K562 (cell line): ENCODE data around the gene NCOA3. TPM values are rescaled to one million over a fixed set of nuclear protein-coding genes. Genes with fewer than 3 reads are reported as not detected.

Experiments used
- ATAC-seq: fragments of 200-7000 bp; cut with Tn5 transposase; 3 replicates; pipeline ENCODE4 v1.9.1; 2020; ENCODE audit warnings: moderate library complexity
- BruUV-seq: library from RNA; stranded (reverse); fragments of 400-500 nt; replicated peaks from 2 replicates; lab custom pipeline; 2021; lab: Mats Ljungman, UMichigan
- CTCF ChIA-PET: fragments of 300-600 bp; formaldehyde crosslinking; extraction: SDS; loops from one replicate; lab custom pipeline; 2021; ENCODE audit warnings: low intra/inter-chr PET ratio; lab: Yijun Ruan, JAX
- POLR2A ChIA-PET: fragments of 300-600, 350-650 bp; sonication (Branson Sonifier 250); formaldehyde crosslinking; extraction: SDS; loops from one replicate; lab custom pipeline; 2021; ENCODE audit warnings: antibody characterized with exemption, inconsistent platforms; lab: Yijun Ruan, JAX
- DNase-seq, 4 experiments: peaks; one replicate each; pipeline versions ENCODE4 v3.0.0 to v3.0.0-alpha.2; 2011 to 2018; ENCODE audit warnings: low spot score in 3 of 4, mixed read lengths in 3 of 4; ENCODE audit errors: extremely low read depth in 1 of 4
- FAIRE-seq: peaks from 2 replicates; lab custom pipeline; 2011; peaks lifted over from hg19 to GRCh38; lab: Jason Lieb, UNC
- H2AFZ ChIP-seq: 2 replicates; pipeline ENCODE4 v1.6.0; 2011; ENCODE audit warnings: low read depth, low read length, control low read depth, inconsistent platforms
- H3K27ac ChIP-seq: fragments of 200-600 bp; 3 replicates; pipeline ENCODE4 v1.8.0; 2011; ENCODE audit warnings: low read depth, mild to moderate bottlenecking, control low read depth, inconsistent platforms, low read length, moderate library complexity, mixed read lengths; ENCODE audit errors: extremely low read depth
- H3K27me3 ChIP-seq, 2 experiments: fragments of 300-600 bp in 1 of 2; 2 replicates in 1 of 2; 3 replicates in 1 of 2; pipeline versions ENCODE4 v1.6.0 to v1.8.0; 2011; ENCODE audit warnings: inconsistent platforms in 2 of 2, low read length in 2 of 2, mild to moderate bottlenecking in 1 of 2, mixed read lengths in 1 of 2, moderate library complexity in 1 of 2; ENCODE audit not compliant: control insufficient read depth in 2 of 2, insufficient read depth in 2 of 2
- H3K36me3 ChIP-seq: fragments of 300-600 bp; 3 replicates; pipeline ENCODE4 v1.8.0; 2011; ENCODE audit warnings: mild to moderate bottlenecking, low read length, inconsistent platforms; ENCODE audit not compliant: control insufficient read depth, insufficient read depth
- H3K4me1 ChIP-seq, 2 experiments: fragments of 200-600 bp in 1 of 2; replicated peaks in 1 of 2; 2 replicates in 1 of 2; 3 replicates in 1 of 2; pipeline versions ENCODE4 v1.5.1 to v1.8.0; 2011; ENCODE audit warnings: inconsistent platforms in 2 of 2, low read length in 2 of 2, mild to moderate bottlenecking in 1 of 2, mixed read lengths in 1 of 2, moderate library complexity in 1 of 2; ENCODE audit not compliant: control insufficient read depth in 2 of 2, insufficient read depth in 2 of 2
- H3K4me2 ChIP-seq: 2 replicates; pipeline ENCODE4 v1.6.1; 2011; ENCODE audit warnings: low read length, control low read depth, inconsistent platforms, mixed read lengths; ENCODE audit not compliant: insufficient read depth
- H3K4me3 ChIP-seq: fragments of 200-600 bp; sonication (generic), shearing (Covaris generic); 2 replicates; pipeline ENCODE4 v1.5.1; 2016; ENCODE audit warnings: control low read depth, inconsistent platforms
- H3K79me2 ChIP-seq: fragments of 200-600 bp; 3 replicates; pipeline ENCODE4 v1.8.0; 2011; ENCODE audit warnings: low read length, inconsistent platforms; ENCODE audit not compliant: control insufficient read depth, insufficient read depth
- H3K9ac ChIP-seq, 2 experiments: 2 replicates each; pipeline versions ENCODE4 v1.6.0 to v1.6.1; 2011; ENCODE audit warnings: low read depth in 2 of 2, low read length in 2 of 2, control low read depth in 1 of 2, inconsistent platforms in 1 of 2, mild to moderate bottlenecking in 1 of 2, mixed read lengths in 1 of 2; ENCODE audit not compliant: insufficient read depth in 1 of 2
- H3K9me1 ChIP-seq: one replicate; pipeline ENCODE4 v1.6.0; 2011; ENCODE audit warnings: inconsistent platforms, mild to moderate bottlenecking, low read length, moderate library complexity; ENCODE audit not compliant: control insufficient read depth, insufficient read depth
- H3K9me3 ChIP-seq: replicated peaks from 2 replicates; pipeline ENCODE4 v1.5.1; 2011; ENCODE audit warnings: low read depth, low read length, inconsistent platforms; ENCODE audit not compliant: control insufficient read depth, insufficient read depth
- H4K20me1 ChIP-seq: replicated peaks from 2 replicates; pipeline ENCODE4 v1.6.1; 2011; ENCODE audit warnings: low read length, inconsistent platforms, mixed read lengths; ENCODE audit not compliant: control insufficient read depth, insufficient read depth
- CBX2 ChIP-seq: fragments of 200-600 bp; sonication (generic); IDR thresholded peaks from one replicate; pipeline ENCODE4 v1.6.1; 2012; ENCODE audit warnings: mild to moderate bottlenecking, low read length, inconsistent platforms; ENCODE audit not compliant: insufficient read depth, poor library complexity, severe bottlenecking
- CCNT2 ChIP-seq: IDR thresholded peaks from 2 replicates; pipeline ENCODE4 v1.6.1; 2011; ENCODE audit warnings: borderline replicate concordance, low read depth, mild to moderate bottlenecking, moderate library complexity, mixed read lengths, low read length; ENCODE audit not compliant: insufficient read length; ENCODE audit errors: extremely low read depth
- COPS2 ChIP-seq: fragments of 450-650 bp; conservative IDR thresholded peaks from 2 replicates; pipeline ENCODE4 v1.6.1; 2016; ENCODE audit warnings: mild to moderate bottlenecking, moderate library complexity
- DMBX1 ChIP-seq: fragments of 250-450 bp; sonication (Bioruptor Pico); IDR thresholded peaks from 2 replicates; pipeline ENCODE4 v1.8.0; 2022; ENCODE audit warnings: inconsistent platforms, mild to moderate bottlenecking, moderate library complexity, borderline replicate concordance
- EGR1 ChIP-seq: fragments of 450-650 bp; conservative IDR thresholded peaks from 2 replicates; pipeline ENCODE4 v1.6.1; 2017; ENCODE audit warnings: mild to moderate bottlenecking
- ETV1 ChIP-seq: fragments of 450-650 bp; conservative IDR thresholded peaks from 2 replicates; pipeline ENCODE4 v1.6.1; 2016; ENCODE audit warnings: missing genetic modification characterization, control low read depth, low read depth, missing compliant biosample characterization
- FOXK1 ChIP-seq: sonication (generic); formaldehyde crosslinking; IDR thresholded peaks from 2 replicates; pipeline ENCODE4 v1.8.0; 2022; ENCODE audit warnings: missing genetic modification reagents, mild to moderate bottlenecking, borderline replicate concordance
- HNRNPUL1 ChIP-seq: fragments of 200-400 bp; formaldehyde crosslinking; IDR thresholded peaks from 2 replicates; pipeline ENCODE4 v1.6.1; 2017; ENCODE audit warnings: low read length
- MBD2 ChIP-seq: sonication (generic); IDR thresholded peaks from 2 replicates; pipeline ENCODE4 v1.6.1; 2016; ENCODE audit warnings: low read depth, borderline replicate concordance
- NR1H2 ChIP-seq: sonication (generic); formaldehyde crosslinking; IDR thresholded peaks from 2 replicates; pipeline ENCODE4 v1.4.0; 2020; ENCODE audit warnings: mild to moderate bottlenecking, missing genetic modification reagents
- SRSF9 ChIP-seq: fragments of 200-400 bp; formaldehyde crosslinking; IDR thresholded peaks from 2 replicates; pipeline ENCODE4 v1.6.1; 2017; ENCODE audit warnings: low read depth, low read length, borderline replicate concordance
- SUPT5H ChIP-seq: fragments of 450-650 bp; IDR thresholded peaks from 2 replicates; pipeline ENCODE4 v1.6.1; 2016
- TRIM28 ChIP-seq: fragments of 450-650 bp; IDR thresholded peaks from 2 replicates; pipeline ENCODE4 v1.6.1; 2017
- ZBTB1 ChIP-seq: sonication (generic); formaldehyde crosslinking; IDR thresholded peaks from 2 replicates; pipeline ENCODE4 v1.8.1; 2023; ENCODE audit warnings: missing genetic modification reagents, low read depth, mild to moderate bottlenecking, borderline replicate concordance
- ZBTB34 ChIP-seq: fragments of 250-450 bp; sonication (Bioruptor Pico); IDR thresholded peaks from 2 replicates; pipeline ENCODE4 v1.8.0; 2021; ENCODE audit warnings: mild to moderate bottlenecking, moderate library complexity
- ZNF707 ChIP-seq: fragments of 250-450 bp; sonication (Bioruptor Pico); conservative IDR thresholded peaks from 2 replicates; pipeline ENCODE4 v1.8.0; 2022; ENCODE audit warnings: inconsistent platforms, mild to moderate bottlenecking, moderate library complexity
- WGBS: fragments of 100-300 bp; shearing (Covaris generic); methylation state at CpG from one replicate; pipeline ENCODE4 v1.1.6; 2016; ENCODE audit warnings: low coverage, mixed read lengths; ENCODE audit not compliant: insufficient coverage; ENCODE audit errors: missing lambda C conversion rate; 5-methylcytosine and 5-hydroxymethylcytosine counted together
- in situ Hi-C: fragments of 300-500 bp; cut with MboI; formaldehyde crosslinking; loops from 4 replicates; pipeline ENCODE4 v1.15.0; 2018; ENCODE audit warnings: inconsistent platforms, mixed read lengths
- intact Hi-C: fragments of 100-400 bp; cut with micrococcal nuclease; formaldehyde crosslinking; loops from 2 replicates; pipeline ENCODE4 v1.14.2; 2022
- polyA plus RNA-seq, 8 experiments: library from polyadenylated mRNA; depleted of rRNA in 4 of 8; stranded (reverse) in 5 of 8; unstranded in 3 of 8; fragments of >200 nt; fragmentation: Nextera tagmentation in 2 of 8; fragmentation: Illumina TruSeq in 1 of 8; extraction: Ambion mirVana in 2 of 8; extraction: Trizol in 1 of 8; gene quantifications; 2 replicates each; pipeline versions ENCODE4 v1.2.1 to v1.2.3, GENCODE V29; 2011 to 2014; ENCODE audit warnings: inconsistent platforms in 1 of 8, missing spikeins in 1 of 8
- total RNA-seq, 7 experiments: library from RNA; depleted of rRNA in 6 of 7; stranded (reverse); fragments of >200 nt in 6 of 7; fragmentation: Illumina TruSeq in 2 of 7; extraction: Trizol in 2 of 7; gene quantifications; 2 replicates each; pipeline versions ENCODE4 v1.2.1 to v1.2.3, GENCODE V29; 2011 to 2021; ENCODE audit warnings: low replicate concordance in 1 of 7
- TF ChIP-seq, protein P1 (sequence below): fragments of 450-650 bp; IDR thresholded peaks from 2 replicates; pipeline ENCODE4 v1.6.1; 2016
- TF ChIP-seq, protein P2 (sequence below), 3 experiments: IDR thresholded peaks in 2 of 3; conservative IDR thresholded peaks in 1 of 3; 2 replicates each; pipeline ENCODE4 v1.5.1; 2011 to 2012; ENCODE audit warnings: low read length in 3 of 3, mild to moderate bottlenecking in 3 of 3, control low read depth in 2 of 3, improper control_type of control experiment in 1 of 3, inconsistent platforms in 1 of 3, low read depth in 1 of 3, mixed read lengths in 1 of 3, moderate library complexity in 1 of 3; ENCODE audit not compliant: insufficient read depth in 2 of 3

NCOA3 gene
- total and polyA plus RNA-seq, 9 of the 15 experiments (the other 6 are each of a cell fraction or from before 2014, with no cell fraction given), result 3.2 to 24.3 (median 14.4) TPM

DNA sequence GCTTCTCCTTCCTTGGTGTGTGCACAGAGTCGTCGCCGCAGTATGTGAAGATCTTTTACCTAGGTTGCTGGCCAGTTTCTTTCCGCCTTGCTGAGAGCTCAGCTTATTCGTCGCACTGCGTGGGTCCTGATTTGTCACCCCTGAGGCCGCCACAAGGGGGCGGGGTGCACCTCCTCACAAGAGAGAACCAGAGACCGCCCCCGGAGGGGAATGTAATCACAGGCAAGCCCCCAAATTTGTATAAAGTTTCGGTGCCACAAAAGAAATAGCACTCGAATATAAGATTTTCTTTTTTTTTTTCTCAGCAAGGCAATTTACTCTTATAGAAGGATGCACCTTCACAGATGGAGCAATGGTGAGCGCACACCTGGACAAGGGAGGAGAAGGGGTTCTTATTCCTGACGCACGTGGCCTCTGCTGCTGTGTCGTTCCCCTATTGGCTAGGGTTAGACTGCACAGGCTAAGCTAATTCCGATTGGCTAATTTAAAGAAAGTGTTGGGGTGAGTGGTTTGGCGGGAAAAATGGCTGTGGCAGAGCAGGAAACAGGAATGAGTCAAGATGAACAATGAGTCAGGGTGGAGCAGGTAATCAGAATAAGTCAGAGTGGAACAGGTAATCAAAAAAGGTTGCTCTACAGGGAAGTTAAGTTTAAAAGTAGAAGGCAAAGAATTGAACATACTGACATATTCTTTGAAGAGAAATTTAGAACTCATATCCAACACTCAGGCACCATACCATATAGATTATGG, 19.5 kb downstream of the NCOA3 start:
- Histone ChIP-seq H3K9ac (no peak overlapping the region), H2AFZ (no peak overlapping the region), H3K27ac (no peak overlapping the region), H3K9me3 (peaks cover 22% of the 10 kb centered on the region), H3K36me3 (peaks cover 18% of the 10 kb centered on the region; the same call in 2 of the 3 replicates), H4K20me1 (no peaks in the 10 kb centered on the region), H3K4me3 (no peak overlapping the region), H3K4me2 (no peak overlapping the region), H3K9me1 (no peaks in the 10 kb centered on the region), H3K79me2 (peaks cover 62% of the 10 kb centered on the region), H3K4me1 (peaks cover 6 to 10% of the 10 kb centered on the region in 2 experiments; a peak in 4 of 5 replicates), H3K27me3 (no peaks in the 10 kb centered on the region)
- DNase-seq (peak in 1 of 4 experiments; percentile 30), FAIRE-seq (peak; percentile 26), ATAC-seq (no peak)
- POLR2A ChIA-PET, result interaction anchor here (0.6 kb wide), 1 partner anchor 9 kb away, joined by 3 read pairs; no protein-coding TSS in a partner anchor
- CTCF ChIA-PET, result no interaction called here
- 95% methylated on average over 17 of the region's 19 CpGs for WGBS
- in situ Hi-C loops, result no loop called here
- BruUV-seq, result no TSS peak
- intact Hi-C loops, result loop anchor here (5.0 kb wide), 1 partner anchor 41 kb away; no protein-coding TSS in a partner anchor
- TF ChIP-seq CBX2, result no peak
- no peak for TF ChIP-seq SRSF9
- TF ChIP-seq HNRNPUL1, result no peak
- TF ChIP-seq TRIM28, result peak; percentile 91
- no peak for TF ChIP-seq ZBTB1 (CRISPR knock-in tag)
- 0 out of 2 replicates have a peak, but pooled peaks have one; percentile 10 for TF ChIP-seq EGR1
- TF ChIP-seq, protein P1, sequence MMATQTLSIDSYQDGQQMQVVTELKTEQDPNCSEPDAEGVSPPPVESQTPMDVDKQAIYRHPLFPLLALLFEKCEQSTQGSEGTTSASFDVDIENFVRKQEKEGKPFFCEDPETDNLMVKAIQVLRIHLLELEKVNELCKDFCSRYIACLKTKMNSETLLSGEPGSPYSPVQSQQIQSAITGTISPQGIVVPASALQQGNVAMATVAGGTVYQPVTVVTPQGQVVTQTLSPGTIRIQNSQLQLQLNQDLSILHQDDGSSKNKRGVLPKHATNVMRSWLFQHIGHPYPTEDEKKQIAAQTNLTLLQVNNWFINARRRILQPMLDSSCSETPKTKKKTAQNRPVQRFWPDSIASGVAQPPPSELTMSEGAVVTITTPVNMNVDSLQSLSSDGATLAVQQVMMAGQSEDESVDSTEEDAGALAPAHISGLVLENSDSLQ, result no peak
- TF ChIP-seq, protein P2, sequence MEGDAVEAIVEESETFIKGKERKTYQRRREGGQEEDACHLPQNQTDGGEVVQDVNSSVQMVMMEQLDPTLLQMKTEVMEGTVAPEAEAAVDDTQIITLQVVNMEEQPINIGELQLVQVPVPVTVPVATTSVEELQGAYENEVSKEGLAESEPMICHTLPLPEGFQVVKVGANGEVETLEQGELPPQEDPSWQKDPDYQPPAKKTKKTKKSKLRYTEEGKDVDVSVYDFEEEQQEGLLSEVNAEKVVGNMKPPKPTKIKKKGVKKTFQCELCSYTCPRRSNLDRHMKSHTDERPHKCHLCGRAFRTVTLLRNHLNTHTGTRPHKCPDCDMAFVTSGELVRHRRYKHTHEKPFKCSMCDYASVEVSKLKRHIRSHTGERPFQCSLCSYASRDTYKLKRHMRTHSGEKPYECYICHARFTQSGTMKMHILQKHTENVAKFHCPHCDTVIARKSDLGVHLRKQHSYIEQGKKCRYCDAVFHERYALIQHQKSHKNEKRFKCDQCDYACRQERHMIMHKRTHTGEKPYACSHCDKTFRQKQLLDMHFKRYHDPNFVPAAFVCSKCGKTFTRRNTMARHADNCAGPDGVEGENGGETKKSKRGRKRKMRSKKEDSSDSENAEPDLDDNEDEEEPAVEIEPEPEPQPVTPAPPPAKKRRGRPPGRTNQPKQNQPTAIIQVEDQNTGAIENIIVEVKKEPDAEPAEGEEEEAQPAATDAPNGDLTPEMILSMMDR (IDR thresholded peaks at IDR 0.05 in 2 of 3, conservative IDR thresholded peaks at IDR 0.05 in 1 of 3; ENCODE audit: insufficient read depth in 2 of 3, low read depth in 1 of 3, low read length in 3 of 3), result peak; percentile 17 to 44 (median 40); a peak in 3 of 6 replicates
- no peak for TF ChIP-seq DMBX1
- TF ChIP-seq CCNT2, result no peak
- TF ChIP-seq ZNF707 (CRISPR knock-in tag), result no peak
- TF ChIP-seq FOXK1 (CRISPR knock-in tag), result no peak
- TF ChIP-seq ZBTB34, result no peak
- TF ChIP-seq MBD2, result no peak
- TF ChIP-seq COPS2, result no peak
- TF ChIP-seq SUPT5H, result no peak
- no peak for TF ChIP-seq ETV1 (tag)
- no peak for TF ChIP-seq NR1H2 (CRISPR knock-in tag)
